Aorta (tissue), 5 donors: ENCODE data around the gene OR7A5. TPM values are rescaled to one million over a fixed set of nuclear protein-coding genes. Genes with fewer than 3 reads are reported as not detected.
"Not testable (repeated sequence)": the region's sequence is repeated elsewhere in the genome, so short reads cannot be mapped to it uniquely, and the experiment has no call there.

Experiments
- ATAC-seq: fragments of 200-7000 bp; cut with Tn5 transposase; one replicate; pipeline ENCODE4 v1.9.1; 2022; ENCODE audit warnings: moderate library complexity; ENCODE audit not compliant: low FRiP score
- DNase-seq, 2 donors: peaks; one replicate each; pipeline ENCODE4 v3.0.0-alpha.2; 2020
- H3K27ac ChIP-seq, 2 donors: one replicate each; pipeline ENCODE4 v1.5.1; 2013; ENCODE audit warnings: low read length in 2 of 2, mild to moderate bottlenecking in 2 of 2, moderate library complexity in 2 of 2, control low read depth in 1 of 2, inconsistent platforms in 1 of 2, low read depth in 1 of 2
- H3K27me3 ChIP-seq, 2 donors: one replicate each; pipeline ENCODE4 v1.6.1; 2013; ENCODE audit warnings: control low read depth in 1 of 2, low read length in 1 of 2, mild to moderate bottlenecking in 1 of 2, moderate library complexity in 1 of 2; ENCODE audit not compliant: insufficient read depth in 2 of 2, control insufficient read depth in 1 of 2
- H3K36me3 ChIP-seq, 2 donors: one replicate each; pipeline ENCODE4 v1.6.1; 2013; ENCODE audit warnings: control low read depth in 1 of 2, low read length in 1 of 2, mild to moderate bottlenecking in 1 of 2; ENCODE audit not compliant: insufficient read depth in 2 of 2, control insufficient read depth in 1 of 2
- H3K4me1 ChIP-seq, 2 donors: one replicate each; pipeline ENCODE4 v1.6.1; 2013; ENCODE audit warnings: low read length in 2 of 2, control low read depth in 1 of 2, mild to moderate bottlenecking in 1 of 2, moderate library complexity in 1 of 2; ENCODE audit not compliant: insufficient read depth in 2 of 2, control insufficient read depth in 1 of 2
- H3K4me3 ChIP-seq, 2 donors: one replicate each; pipeline ENCODE4 v1.5.1; 2013; ENCODE audit warnings: low read length in 2 of 2, control low read depth in 1 of 2, mild to moderate bottlenecking in 1 of 2
- H3K9me3 ChIP-seq: one replicate; pipeline ENCODE4 v1.6.1; 2013; ENCODE audit warnings: mild to moderate bottlenecking, low read length; ENCODE audit not compliant: control insufficient read depth
- WGBS, 2 donors: extraction: QIAGEN DNeasy Blood & Tissue Kit; methylation state at CpG; one replicate each; pipeline ENCODE4 v1.1.7; 2013; 5-methylcytosine and 5-hydroxymethylcytosine counted together
- intact Hi-C, 2 donors: fragments of 100-400 bp; cut with DNase I; formaldehyde crosslinking; loops; one replicate each; pipeline versions ENCODE4 v1.14.2 to v1.15.0; 2022
- polyA plus RNA-seq, 2 donors: library from polyadenylated mRNA; stranded (reverse); fragments of 200-250 nt; gene quantifications; one replicate each; pipeline ENCODE4 v1.2.3, GENCODE V29; 2013
- total RNA-seq, 2 donors: library from RNA; stranded (reverse); fragmentation: NEBNext Ultra II Directional; extraction: Animal tissue kit (Norgen Biotek cat#: 25700); gene quantifications; one replicate each; pipeline ENCODE4 v1.2.1, GENCODE V29; 2021
- donor health status: healthy with polysubstance abuse.
- donor health status: Bipolar disorder and iron deficiency.
- donor health status: DM: no; HTN: no; CAD: no.
- donor health status: DM: no; HTN: no; CAD: no.
- donor health status: DM: yes; HTN: yes; CAD: no.

Gene OR7A5
- total and polyA plus RNA-seq, 4 donors = not detected

DNA sequence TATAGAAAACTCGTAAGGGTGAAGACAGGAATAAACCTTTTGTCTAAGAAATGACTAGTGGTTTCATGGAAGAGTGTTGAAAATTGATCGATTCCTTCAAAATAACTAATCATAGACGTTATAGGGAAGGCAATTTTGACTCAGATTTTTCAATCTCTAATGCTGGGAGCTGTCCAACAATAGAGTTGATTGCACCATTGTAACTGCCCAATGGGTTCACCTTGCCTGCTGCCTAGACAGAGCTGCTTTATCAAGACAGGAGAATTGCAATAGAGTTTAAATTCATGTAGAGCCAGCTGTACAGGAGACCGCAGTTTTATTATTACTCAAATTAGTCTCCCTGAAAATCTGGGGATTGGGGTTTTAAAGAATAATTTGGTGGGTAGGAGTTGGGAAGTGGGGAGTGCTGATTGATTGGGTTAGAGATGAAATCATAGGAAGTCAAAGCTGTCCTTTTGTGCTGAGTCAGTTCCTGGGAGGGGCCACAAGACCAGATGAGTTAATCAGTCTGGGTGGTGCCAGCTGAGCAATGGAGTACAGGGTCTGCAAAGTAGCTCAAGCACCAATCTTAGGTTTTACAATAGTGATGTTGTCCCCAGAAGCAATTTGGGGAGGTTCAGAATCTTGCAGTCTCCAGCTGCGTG, 39.8 kb downstream of the OR7A5 start:
- no peaks in the 10 kb centered on the region for H3K9me3 ChIP-seq
- H3K4me1 ChIP-seq = no peaks in the 10 kb centered on the region
- H3K27ac ChIP-seq = no peak overlapping the region
- DNase-seq (no peak), ATAC-seq (no peak)
- H3K27me3 ChIP-seq = peaks cover 0 to 1% of the 10 kb centered on the region in 2 donors
- no peaks in the 10 kb centered on the region for H3K36me3 ChIP-seq
- H3K4me3 ChIP-seq = no peak overlapping the region
- 83% methylated on average over 5 of the region's 5 CpGs for WGBS, 2 donors
- intact Hi-C loops = no loop called here

DNA sequence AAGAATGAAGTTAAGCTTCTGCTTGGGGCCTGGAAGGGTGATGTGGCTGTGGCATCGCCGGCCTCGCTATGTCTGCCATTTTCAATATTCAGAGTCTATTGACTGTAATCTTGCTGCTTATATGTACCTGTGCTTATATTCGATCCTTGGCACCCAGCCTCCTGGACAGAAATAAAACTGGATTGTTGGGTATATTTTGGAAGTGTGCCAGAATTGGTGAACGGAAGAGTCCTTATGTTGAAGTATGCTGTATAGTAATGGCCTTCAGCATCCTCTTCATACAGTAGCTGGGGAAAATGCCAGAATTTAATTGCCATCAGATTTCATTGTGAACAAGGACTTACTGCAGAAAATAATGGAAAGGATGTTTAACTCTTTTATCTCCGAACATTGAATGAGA, 42.7 kb downstream of the OR7A5 start:
- H3K27ac ChIP-seq, DNase-seq, H3K4me1 ChIP-seq, H3K9me3 ChIP-seq, ATAC-seq, H3K36me3 ChIP-seq, H3K27me3 ChIP-seq, intact Hi-C loops, H3K4me3 ChIP-seq: not testable (repeated sequence)
- WGBS, 2 donors = 78 to 79% methylated on average over 6 of the region's 6 CpGs

DNA sequence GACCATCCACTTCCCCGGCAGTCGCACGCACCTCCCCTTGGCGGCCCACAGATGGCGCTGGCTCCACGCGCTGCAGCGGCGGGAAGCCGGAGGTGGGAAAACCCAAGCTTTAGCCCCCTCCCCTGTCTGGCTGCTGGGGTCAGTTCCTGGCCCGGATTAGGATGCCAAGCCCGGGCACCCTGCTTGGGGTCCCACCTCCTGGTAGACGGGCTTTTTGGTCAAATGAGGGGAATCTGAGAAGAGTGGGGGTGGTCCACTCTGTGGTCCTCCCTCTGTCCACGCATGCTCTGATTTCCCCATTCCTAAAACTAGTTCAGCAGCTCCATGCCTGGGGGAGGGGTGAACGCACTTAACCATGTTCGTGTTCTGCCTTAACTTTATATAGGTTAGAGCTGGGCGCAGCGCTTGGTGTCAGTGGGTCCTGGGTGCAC, 48.5 kb downstream of the OR7A5 start:
- Histone ChIP-seq H3K4me3 (no peak overlapping the region), H3K4me1 (no peaks in the 10 kb centered on the region), H3K27ac (no peak overlapping the region), H3K36me3 (no peaks in the 10 kb centered on the region), H3K27me3 (no peaks in the 10 kb centered on the region), H3K9me3 (peaks cover 2% of the 10 kb centered on the region)
- DNase-seq (no peak), ATAC-seq (no peak)
- WGBS, 2 donors = 16% methylated on average over 18 of the region's 18 CpGs
- intact Hi-C loops = no loop called here

DNA sequence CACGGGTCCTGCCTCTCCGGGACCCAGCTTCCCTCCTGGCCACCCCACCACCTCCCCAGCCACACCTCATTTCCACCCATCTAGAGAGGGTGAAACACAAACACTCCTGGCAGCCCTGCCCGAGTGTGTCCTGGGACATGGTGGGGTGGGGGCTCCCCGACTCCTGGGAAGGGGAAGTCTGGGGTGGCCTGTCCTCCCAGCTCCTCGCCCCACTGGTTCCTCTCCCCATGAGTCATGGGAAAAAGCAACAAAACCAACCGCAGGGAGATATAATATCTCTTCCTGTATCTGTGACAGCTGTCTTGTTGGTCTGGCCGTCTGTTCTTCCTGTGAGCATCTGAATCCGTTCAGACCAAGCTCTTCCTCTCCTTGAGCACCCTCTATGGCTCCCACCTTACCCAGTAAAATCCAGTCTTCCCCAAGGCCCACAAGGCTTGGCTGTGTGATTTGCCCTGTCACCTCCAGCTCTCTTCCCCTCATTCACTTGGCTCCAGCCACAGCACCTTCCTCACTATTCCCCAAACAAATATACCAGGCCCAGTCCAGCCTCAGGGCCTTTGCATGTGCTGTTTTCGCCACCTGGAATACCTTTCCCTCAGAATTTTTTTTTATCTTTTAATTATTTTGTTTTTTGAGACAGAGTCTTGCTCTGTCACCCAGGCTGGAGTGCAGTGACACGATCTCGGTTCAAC, 49.7 kb downstream of the OR7A5 start:
- H3K4me3 ChIP-seq, intact Hi-C loops, H3K36me3 ChIP-seq, H3K27me3 ChIP-seq, H3K9me3 ChIP-seq, H3K4me1 ChIP-seq, H3K27ac ChIP-seq: not testable (repeated sequence)
- DNase-seq = peak; percentile 56 to 84
- peak; percentile 63 for ATAC-seq
- WGBS, 2 donors = 59 to 63% methylated on average over 7 to 9 of the region's 11 CpGs

DNA sequence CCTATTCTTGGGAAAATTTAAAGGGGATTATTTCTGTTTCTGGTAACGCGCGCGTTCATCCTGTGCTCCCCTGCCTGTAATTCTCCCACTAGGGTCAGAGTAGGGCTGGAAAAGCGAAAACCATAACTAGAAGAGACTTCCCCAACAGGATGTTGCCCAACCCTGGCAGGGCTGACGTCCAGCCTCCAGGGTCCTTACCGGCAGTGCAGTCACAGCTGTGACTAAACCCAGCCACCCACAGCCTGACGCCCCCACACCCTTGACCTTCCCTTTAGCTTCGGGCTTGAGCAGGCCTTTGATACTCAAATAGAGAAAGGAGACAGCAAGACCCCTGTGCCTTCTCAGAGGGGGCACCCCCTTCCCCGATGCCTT, 50.3 kb downstream of the OR7A5 start:
- H3K4me1 ChIP-seq, intact Hi-C loops, H3K9me3 ChIP-seq, H3K27ac ChIP-seq, H3K36me3 ChIP-seq, H3K27me3 ChIP-seq, H3K4me3 ChIP-seq: not testable (repeated sequence)
- ATAC-seq (peak; percentile 56), DNase-seq (peak; percentile 79 to 89)
- 52 to 64% methylated on average over 9 of the region's 10 CpGs for WGBS, 2 donors

DNA sequence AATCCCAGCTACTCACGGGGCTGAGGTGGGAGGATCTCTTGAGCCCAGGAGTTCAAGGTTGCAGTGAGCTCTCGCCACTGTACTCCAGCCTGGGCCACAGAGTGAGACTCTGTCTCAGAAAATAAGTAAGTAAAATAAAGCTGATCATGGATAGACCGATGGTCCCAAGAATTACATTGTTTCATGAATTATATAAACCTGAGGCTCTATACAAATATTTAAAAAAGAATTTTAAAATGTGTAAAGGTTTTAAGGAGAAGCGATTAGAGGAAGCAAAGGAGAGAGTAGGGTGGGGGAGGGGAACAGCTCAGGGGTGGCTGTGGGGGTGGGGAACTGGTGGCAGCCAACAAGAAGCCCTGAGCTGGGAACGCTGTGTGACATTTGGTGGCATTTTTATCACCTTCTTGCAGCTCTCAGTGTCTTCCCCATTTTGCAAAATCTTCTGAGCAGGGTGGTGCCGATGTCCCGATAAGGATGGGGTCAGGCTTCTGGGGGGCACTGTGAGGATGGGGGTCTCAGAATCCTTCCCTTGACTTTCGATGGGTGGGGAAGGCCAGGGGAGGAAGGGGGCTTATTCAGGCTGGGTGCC, 51.5 kb downstream of the OR7A5 start:
- WGBS, 2 donors = 58 to 63% methylated on average over 8 of the region's 8 CpGs
- H3K4me3 ChIP-seq, H3K27ac ChIP-seq, H3K9me3 ChIP-seq, H3K27me3 ChIP-seq, H3K4me1 ChIP-seq, H3K36me3 ChIP-seq, ATAC-seq, intact Hi-C loops: not testable (repeated sequence)
- peak in 1 of 2 donors; percentile 7 for DNase-seq

DNA sequence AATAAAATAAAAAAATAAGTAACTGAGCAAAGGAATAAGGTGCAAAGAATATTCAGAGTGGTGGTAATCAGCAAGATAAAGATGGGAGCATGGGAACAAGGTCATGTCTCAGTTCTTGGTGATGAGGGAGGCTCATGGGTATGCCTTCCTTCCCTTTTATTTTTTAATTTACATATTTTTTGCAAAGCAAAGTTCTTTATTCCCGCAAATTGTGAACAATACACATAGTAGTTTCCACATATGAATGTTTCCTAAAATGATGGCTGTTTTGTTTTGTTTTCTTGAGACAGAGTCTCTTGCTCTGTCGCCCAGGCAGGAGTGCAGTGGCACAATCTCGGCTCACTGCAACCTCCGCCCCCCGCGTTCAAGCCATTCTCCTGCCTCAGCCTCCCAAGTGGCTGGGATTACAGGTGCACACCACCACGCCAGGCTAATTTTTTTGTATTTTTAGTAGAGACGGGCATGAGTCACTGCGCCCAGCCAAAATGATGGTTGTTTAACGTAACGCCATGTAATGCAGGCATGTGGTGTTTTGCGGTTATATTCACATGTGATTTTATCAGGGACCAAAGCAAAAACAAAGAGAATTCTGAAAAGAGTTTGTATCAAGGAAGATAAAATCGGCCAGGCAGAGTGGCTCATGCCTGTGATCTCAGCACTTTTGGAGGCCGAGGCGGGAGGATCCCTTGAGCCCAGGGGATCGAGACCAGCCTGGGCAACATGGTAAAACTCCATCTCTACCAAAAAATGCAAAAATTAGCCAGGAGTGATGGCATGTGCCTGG, 52.2 kb downstream of the OR7A5 start:
- Histone ChIP-seq H3K4me3 (no peak overlapping the region), H3K27ac (no peak overlapping the region), H3K4me1 (no peaks in the 10 kb centered on the region), H3K9me3 (peaks cover 2% of the 10 kb centered on the region), H3K27me3 (no peaks in the 10 kb centered on the region), H3K36me3 (no peaks in the 10 kb centered on the region)
- ATAC-seq = no peak
- WGBS, 2 donors = 86 to 88% methylated on average over 16 of the region's 16 CpGs
- peak in 1 of 2 donors; percentile 19 for DNase-seq
- intact Hi-C loops = no loop called here

DNA sequence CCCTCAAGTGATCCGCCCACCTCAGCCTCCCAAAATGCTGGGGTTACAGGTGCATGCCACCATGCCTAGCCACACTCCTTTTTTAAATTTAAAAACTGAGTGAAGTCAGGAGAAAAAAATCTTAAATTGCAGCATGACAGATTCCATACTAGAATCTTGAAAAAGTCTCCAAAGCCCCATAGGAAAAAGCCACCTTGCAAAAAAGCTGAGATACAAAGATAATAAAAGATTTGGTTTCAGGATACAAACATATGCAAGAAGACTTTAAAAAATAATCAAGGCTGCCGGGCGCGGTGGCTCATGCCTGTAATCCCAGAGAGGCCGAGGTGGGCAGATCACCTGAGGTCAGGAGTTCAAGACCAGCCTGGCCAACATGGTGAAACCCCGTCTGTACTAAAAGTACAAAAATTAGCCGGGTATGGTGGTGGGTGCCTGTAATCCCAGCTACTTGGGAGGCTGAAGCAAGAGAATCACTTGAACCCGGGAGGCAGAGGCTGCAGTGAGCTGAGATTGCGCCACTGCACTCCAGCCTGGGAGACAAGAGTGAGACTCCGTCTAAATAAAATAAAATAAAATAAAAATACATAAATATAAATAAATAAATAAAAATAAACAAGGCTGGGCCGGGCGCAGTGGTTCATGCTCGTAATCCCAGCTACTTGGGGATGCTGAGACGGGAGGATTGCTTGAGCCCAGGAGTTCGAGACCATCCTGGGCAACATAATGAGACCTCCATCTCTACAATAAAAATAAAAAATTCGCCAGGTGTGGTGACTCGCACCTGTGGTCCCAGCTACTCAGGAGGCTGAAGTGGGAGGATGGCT, 53.1 kb downstream of the OR7A5 start:
- WGBS, 2 donors = 90 to 91% methylated on average over 17 of the region's 17 CpGs
- H3K27ac ChIP-seq, intact Hi-C loops: not testable (repeated sequence)

More for the DNA sequence above, 53.1 kb downstream of the OR7A5 start:
- peak in 1 of 2 donors; percentile 49 for DNase-seq
- H3K4me3 ChIP-seq, H3K9me3 ChIP-seq, H3K36me3 ChIP-seq, H3K27me3 ChIP-seq, H3K4me1 ChIP-seq, ATAC-seq: not testable (repeated sequence)
